ENCODE data around the gene TMEM223.

DNA sequence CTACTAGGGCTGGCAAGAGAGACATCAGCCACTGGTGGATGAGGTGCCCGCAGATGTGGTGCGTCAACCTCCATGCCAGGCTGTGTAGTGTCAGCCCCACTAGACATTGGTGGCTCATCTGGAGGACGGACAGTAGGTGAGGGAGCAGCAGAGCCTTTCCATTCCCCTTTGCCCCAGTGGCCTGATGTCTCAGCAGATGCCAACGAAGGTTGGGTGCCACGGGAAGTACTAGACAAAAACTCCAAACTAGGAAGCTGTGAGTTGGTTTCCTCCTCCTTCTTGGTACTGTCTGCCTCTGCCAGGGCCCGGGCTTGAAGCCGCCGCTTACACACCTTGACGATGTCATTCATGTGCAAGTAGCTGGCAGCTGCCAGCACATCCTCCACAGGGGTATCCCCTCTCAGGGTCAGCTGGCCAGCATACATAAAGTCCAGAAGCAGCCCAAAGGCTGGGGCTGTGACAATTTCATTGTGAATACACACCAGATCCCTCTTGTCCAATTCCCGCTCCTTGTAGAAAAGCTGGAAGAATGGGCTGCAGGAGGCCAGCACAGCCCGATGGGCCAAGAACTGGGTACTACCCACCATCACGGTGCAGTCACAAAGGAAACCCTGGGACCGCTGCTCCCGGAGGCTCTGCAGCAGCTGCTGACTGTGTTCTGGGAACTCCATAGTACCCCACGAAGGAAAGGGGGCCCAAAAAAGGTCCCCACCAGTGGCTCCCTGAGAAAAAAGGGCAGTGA lies 38.6 kb downstream of the TMEM223 start:
- TF ChIP-seq, protein P1, sequence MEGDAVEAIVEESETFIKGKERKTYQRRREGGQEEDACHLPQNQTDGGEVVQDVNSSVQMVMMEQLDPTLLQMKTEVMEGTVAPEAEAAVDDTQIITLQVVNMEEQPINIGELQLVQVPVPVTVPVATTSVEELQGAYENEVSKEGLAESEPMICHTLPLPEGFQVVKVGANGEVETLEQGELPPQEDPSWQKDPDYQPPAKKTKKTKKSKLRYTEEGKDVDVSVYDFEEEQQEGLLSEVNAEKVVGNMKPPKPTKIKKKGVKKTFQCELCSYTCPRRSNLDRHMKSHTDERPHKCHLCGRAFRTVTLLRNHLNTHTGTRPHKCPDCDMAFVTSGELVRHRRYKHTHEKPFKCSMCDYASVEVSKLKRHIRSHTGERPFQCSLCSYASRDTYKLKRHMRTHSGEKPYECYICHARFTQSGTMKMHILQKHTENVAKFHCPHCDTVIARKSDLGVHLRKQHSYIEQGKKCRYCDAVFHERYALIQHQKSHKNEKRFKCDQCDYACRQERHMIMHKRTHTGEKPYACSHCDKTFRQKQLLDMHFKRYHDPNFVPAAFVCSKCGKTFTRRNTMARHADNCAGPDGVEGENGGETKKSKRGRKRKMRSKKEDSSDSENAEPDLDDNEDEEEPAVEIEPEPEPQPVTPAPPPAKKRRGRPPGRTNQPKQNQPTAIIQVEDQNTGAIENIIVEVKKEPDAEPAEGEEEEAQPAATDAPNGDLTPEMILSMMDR (conservative IDR thresholded peaks at IDR 0.05): no peak
- TF ChIP-seq EZH2 (IDR thresholded peaks at IDR 0.05; ENCODE audit: low read depth): no peak
